ENCODE results near the gene ZNF584.

DNA sequence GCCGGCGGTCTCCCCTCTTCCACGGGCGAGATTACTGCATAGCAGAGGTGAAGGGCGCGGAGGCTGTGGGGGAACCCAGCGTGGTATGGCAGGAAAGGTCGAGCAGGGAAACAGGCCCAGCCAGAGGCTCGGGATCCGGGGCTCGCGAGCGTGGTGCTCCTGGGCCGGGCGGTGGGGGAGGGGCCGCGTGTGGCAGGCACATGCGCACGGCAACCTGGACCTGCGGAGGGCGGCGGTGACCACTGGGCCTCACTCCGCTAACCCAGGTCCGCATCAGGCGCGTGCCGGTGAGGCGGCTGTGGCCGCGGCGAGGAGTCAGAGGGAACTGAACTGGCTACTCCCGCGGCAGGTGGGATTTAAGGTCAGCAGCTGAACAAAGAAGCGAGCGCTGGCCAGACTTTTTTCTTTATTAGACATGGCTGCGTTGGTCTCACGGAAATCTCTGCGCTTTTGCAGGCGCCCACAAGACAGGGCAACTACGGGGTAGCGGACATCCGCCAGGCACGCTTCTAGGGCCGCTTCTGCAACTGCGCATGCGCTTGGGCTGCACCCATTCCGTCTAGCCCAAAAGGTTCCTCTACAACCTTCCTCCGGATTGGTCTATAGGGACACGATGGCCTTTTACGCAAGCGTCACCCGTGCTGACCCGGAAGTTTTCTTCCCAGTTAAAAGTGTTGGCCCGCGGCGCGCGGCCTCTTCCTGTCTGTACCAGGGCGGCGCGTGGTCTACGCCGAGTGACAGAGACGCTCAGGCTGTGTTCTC is 21.7 kb upstream of the ZNF584 start, which contains the start of gene RPS5:
- TF ChIP-seq, protein P1, sequence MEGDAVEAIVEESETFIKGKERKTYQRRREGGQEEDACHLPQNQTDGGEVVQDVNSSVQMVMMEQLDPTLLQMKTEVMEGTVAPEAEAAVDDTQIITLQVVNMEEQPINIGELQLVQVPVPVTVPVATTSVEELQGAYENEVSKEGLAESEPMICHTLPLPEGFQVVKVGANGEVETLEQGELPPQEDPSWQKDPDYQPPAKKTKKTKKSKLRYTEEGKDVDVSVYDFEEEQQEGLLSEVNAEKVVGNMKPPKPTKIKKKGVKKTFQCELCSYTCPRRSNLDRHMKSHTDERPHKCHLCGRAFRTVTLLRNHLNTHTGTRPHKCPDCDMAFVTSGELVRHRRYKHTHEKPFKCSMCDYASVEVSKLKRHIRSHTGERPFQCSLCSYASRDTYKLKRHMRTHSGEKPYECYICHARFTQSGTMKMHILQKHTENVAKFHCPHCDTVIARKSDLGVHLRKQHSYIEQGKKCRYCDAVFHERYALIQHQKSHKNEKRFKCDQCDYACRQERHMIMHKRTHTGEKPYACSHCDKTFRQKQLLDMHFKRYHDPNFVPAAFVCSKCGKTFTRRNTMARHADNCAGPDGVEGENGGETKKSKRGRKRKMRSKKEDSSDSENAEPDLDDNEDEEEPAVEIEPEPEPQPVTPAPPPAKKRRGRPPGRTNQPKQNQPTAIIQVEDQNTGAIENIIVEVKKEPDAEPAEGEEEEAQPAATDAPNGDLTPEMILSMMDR (IDR thresholded peaks at IDR 0.05) = no peak
- TF ChIP-seq POLR2A (IDR thresholded peaks at IDR 0.05) = peak in 1 of 2 donors; percentile 28

Data from vagina (tissue), 2 donors.